Testis (tissue), 2 donors: Measurements from ENCODE around the gene CITED2.

Experiments
- CTCF ChIP-seq, 3 experiments: fragments of 450-650 bp in 2 of 3; fragments of 200-600 bp in 1 of 3; sonication (generic) in 1 of 3; IDR thresholded peaks; one replicate each; pipeline ENCODE4 v1.5.1; 2016 to 2019; ENCODE audit warnings: antibody characterized with exemption in 3 of 3, mild to moderate bottlenecking in 2 of 3, moderate library complexity in 1 of 3
- POLR2A ChIP-seq: fragments of 450-650 bp; IDR thresholded peaks from one replicate; pipeline ENCODE4 v1.6.1; 2017; ENCODE audit warnings: antibody characterized with exemption, mild to moderate bottlenecking, moderate library complexity

GRCh38 chr6:139388384-139388783 is 13.9 kb upstream of the CITED2 start:
- TF ChIP-seq POLR2A (no peak), CTCF (IDR thresholded peaks at IDR 0.05) (no peak)
